Duodenal mucosa (tissue), 2 donors: ENCODE data around the gene HAND2.

ENCODE experiments used
- H3K27ac ChIP-seq: one replicate; pipeline ENCODE4 v1.7.0; 2013; ENCODE audit warnings: low read depth, low read length
- H3K27me3 ChIP-seq, 2 donors: one replicate each; pipeline ENCODE4 v1.7.0; 2013; ENCODE audit warnings: low read length in 2 of 2, control low read depth in 1 of 2; ENCODE audit not compliant: insufficient read depth in 2 of 2, control insufficient read depth in 1 of 2
- H3K36me3 ChIP-seq, 2 donors: one replicate each; pipeline ENCODE4 v1.7.0; 2013; ENCODE audit warnings: low read length in 2 of 2, control low read depth in 1 of 2; ENCODE audit not compliant: insufficient read depth in 2 of 2, control insufficient read depth in 1 of 2
- H3K4me1 ChIP-seq, 2 donors: one replicate each; pipeline ENCODE4 v1.7.0; 2013; ENCODE audit warnings: low read length in 2 of 2, control low read depth in 1 of 2; ENCODE audit not compliant: insufficient read depth in 2 of 2, control insufficient read depth in 1 of 2
- H3K4me3 ChIP-seq, 2 donors: one replicate each; pipeline ENCODE4 v1.7.0; 2013; ENCODE audit warnings: low read length in 2 of 2, low read depth in 1 of 2
- H3K9ac ChIP-seq, 2 donors: one replicate each; pipeline ENCODE4 v1.7.0; 2013; ENCODE audit warnings: low read length in 2 of 2, low read depth in 1 of 2
- H3K9me3 ChIP-seq, 2 donors: one replicate each; pipeline ENCODE4 v1.7.0; 2013; ENCODE audit warnings: low read length in 2 of 2, control low read depth in 1 of 2; ENCODE audit not compliant: control insufficient read depth in 1 of 2

Gene HAND2

GRCh38 chr4:173536808-173537429 lies 6.9 kb upstream of the HAND2 start:
- peaks cover 0 to 4% of the 10 kb centered on the region in 2 donors for H3K4me1 ChIP-seq
- H3K36me3 ChIP-seq: no peaks in the 10 kb centered on the region
- no peak overlapping the region for H3K9ac ChIP-seq
- no peak overlapping the region for H3K27ac ChIP-seq
- peaks cover 85 to 94% of the 10 kb centered on the region in 2 donors for H3K27me3 ChIP-seq
- H3K4me3 ChIP-seq: no peak overlapping the region
- no peaks in the 10 kb centered on the region for H3K9me3 ChIP-seq

GRCh38 chr4:173535957-173536356 lies 5.9 kb upstream of the HAND2 start:
- H3K9ac ChIP-seq: no peak overlapping the region
- H3K36me3 ChIP-seq: no peaks in the 10 kb centered on the region
- no peaks in the 10 kb centered on the region for H3K9me3 ChIP-seq
- H3K27ac ChIP-seq: no peak overlapping the region
- H3K27me3 ChIP-seq: peaks cover 88 to 97% of the 10 kb centered on the region in 2 donors
- H3K4me1 ChIP-seq: peaks cover 0 to 4% of the 10 kb centered on the region in 2 donors
- no peak overlapping the region for H3K4me3 ChIP-seq

GRCh38 chr4:173535165-173535902 lies 5.3 kb upstream of the HAND2 start:
- Histone ChIP-seq H3K27me3 (peaks cover 90 to 100% of the 10 kb centered on the region in 2 donors), H3K36me3 (no peaks in the 10 kb centered on the region), H3K4me1 (peaks cover 0 to 4% of the 10 kb centered on the region in 2 donors), H3K9ac (no peak overlapping the region), H3K27ac (no peak overlapping the region), H3K9me3 (no peaks in the 10 kb centered on the region), H3K4me3 (no peak overlapping the region)

- Histone ChIP-seq H3K27me3 (peaks cover 85 to 99% of the 10 kb centered on the region in 2 donors), H3K9ac (no peak overlapping the region), H3K4me1 (peaks cover 0 to 7% of the 10 kb centered on the region in 2 donors), H3K4me3 (no peak overlapping the region), H3K36me3 (no peaks in the 10 kb centered on the region), H3K27ac (no peak overlapping the region), H3K9me3 (no peaks in the 10 kb centered on the region)
Measured at GRCh38 chr4:173534434-173534833, 4.4 kb upstream of the HAND2 start.

- Histone ChIP-seq H3K9me3 (no peaks in the 10 kb centered on the region), H3K4me3 (no peak overlapping the region), H3K4me1 (peaks cover 0 to 3% of the 10 kb centered on the region in 2 donors), H3K36me3 (no peaks in the 10 kb centered on the region), H3K27ac (no peak overlapping the region), H3K9ac (no peak overlapping the region), H3K27me3 (peaks cover 77 to 91% of the 10 kb centered on the region in 2 donors)
Measured at GRCh38 chr4:173532725-173533511, 2.9 kb upstream of the HAND2 start.

- Histone ChIP-seq H3K27ac (no peak overlapping the region), H3K36me3 (no peaks in the 10 kb centered on the region), H3K9ac (no peak overlapping the region), H3K4me1 (peaks cover 0 to 3% of the 10 kb centered on the region in 2 donors), H3K27me3 (peaks cover 73 to 90% of the 10 kb centered on the region in 2 donors), H3K9me3 (no peaks in the 10 kb centered on the region), H3K4me3 (no peak overlapping the region)
Measured at GRCh38 chr4:173531086-173531965, 1.3 kb upstream of the HAND2 start.

GRCh38 chr4:173530326-173531085 lies 477 bp upstream of the HAND2 start:
- peak overlapping the region in 1 of 2 donors; percentile 24 for H3K9ac ChIP-seq

GRCh38 chr4:173528378-173529321 lies 1.4 kb downstream of the HAND2 start:
- Histone ChIP-seq H3K4me3 (peak overlapping the region in 1 of 2 donors; percentile 51), H3K4me1 (peaks cover 0 to 3% of the 10 kb centered on the region in 2 donors), H3K36me3 (no peaks in the 10 kb centered on the region), H3K9me3 (no peaks in the 10 kb centered on the region), H3K27ac (no peak overlapping the region), H3K27me3 (peaks cover 75 to 89% of the 10 kb centered on the region in 2 donors), H3K9ac (peak overlapping the region in 1 of 2 donors; percentile 12)

More at GRCh38 chr4:173530326-173531085, 477 bp upstream of the HAND2 start:
- peak overlapping the region in 1 of 2 donors; percentile 32 for H3K4me3 ChIP-seq
- no peak overlapping the region for H3K27ac ChIP-seq
- peaks cover 0 to 3% of the 10 kb centered on the region in 2 donors for H3K4me1 ChIP-seq
- peaks cover 73 to 89% of the 10 kb centered on the region in 2 donors for H3K27me3 ChIP-seq
- no peaks in the 10 kb centered on the region for H3K9me3 ChIP-seq
- no peaks in the 10 kb centered on the region for H3K36me3 ChIP-seq
